ENCODE measurements around the gene PROS1.
"Not testable (repeated sequence)": the region's sequence is repeated elsewhere in the genome, so short reads cannot be mapped to it uniquely, and the experiment has no call there.

The PROS1 gene

DNA sequence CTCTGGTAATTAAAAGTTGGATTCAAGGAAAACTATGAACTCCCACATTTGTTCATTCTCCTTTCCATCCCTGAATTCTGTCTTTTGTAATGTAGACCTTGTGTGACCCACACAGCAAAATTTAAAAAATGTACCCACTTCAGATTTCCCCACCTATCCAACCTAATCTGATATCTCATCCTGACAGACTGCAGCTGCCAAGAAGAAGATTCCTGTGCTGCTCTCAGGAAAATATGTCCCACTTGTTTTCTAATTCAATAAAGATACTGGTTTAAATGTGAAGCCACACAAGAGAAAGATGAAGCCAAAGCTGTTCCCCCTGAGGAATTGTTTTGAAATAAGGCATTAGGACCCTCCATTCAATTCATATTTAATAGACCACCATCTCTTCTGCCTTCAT is 100.3 kb downstream of the PROS1 start:
- DNase-seq (ENCODE audit: low spot score), result not testable (repeated sequence)

- no peak for DNase-seq (ENCODE audit: low spot score)
Measured at GRCh38 chr3:93867425-93867824, 106.3 kb downstream of the PROS1 start.

DNA sequence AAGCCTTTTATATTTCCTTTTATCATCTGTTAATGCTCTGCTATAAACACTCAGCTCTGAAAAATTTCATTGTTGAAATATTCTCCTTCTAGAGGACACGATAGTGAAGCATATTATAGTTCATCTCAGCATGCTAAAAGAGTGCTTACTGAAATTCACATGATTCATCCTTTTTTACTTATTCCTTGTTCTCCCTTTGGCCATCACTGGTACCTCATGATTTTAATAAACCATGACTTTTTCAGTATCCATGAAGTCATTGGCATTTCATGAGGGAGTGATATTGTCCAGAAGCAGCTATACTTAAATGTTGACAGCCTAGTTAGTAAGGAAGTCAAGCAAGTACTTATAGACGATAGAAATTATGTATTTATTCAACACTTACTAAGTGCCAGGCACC is 112.7 kb downstream of the PROS1 start:
- DNase-seq (ENCODE audit: low spot score), result no peak

GRCh38 chr3:93855401-93855800 is 118.3 kb downstream of the PROS1 start:
- DNase-seq (ENCODE audit: low spot score), result no peak

- not testable (repeated sequence) for DNase-seq (ENCODE audit: low spot score)
Measured at GRCh38 chr3:93852228-93852627, 121.5 kb downstream of the PROS1 start.

GRCh38 chr3:93843981-93844380 is 129.7 kb downstream of the PROS1 start:
- DNase-seq (ENCODE audit: low spot score), result no peak

DNA sequence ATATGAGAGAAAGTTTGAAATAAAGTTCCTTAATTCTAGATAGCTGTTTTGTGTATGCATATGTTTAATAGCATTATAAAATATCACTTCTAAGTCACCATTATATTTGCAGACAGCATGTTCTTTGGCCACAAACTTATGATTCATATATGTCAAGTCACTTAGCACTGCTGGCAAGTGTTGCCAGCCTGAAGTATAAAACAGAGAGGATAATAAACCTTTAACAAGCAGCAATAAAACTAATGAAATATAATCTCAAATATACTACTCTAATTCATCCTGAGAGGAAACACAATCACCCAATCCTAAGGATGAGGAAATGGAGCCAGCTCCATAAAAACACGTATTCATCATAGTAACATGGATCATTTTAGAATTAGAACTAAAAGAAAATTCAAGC is 134.5 kb downstream of the PROS1 start:
- not testable (repeated sequence) for DNase-seq (ENCODE audit: low spot score)
